ENCODE data around the gene SERPINB7.

GRCh38 chr18:63730773-63731172, 44.4 kb upstream of the SERPINB7 start:
- no peak for TF ChIP-seq ZNF274 (IDR thresholded peaks at IDR 0.05; ENCODE audit: low read depth, low read length)
- no peak for TF ChIP-seq CEBPB (IDR thresholded peaks at IDR 0.05; ENCODE audit: low read depth)
- no peak for TF ChIP-seq POLR2AphosphoS5 (IDR thresholded peaks at IDR 0.05; ENCODE audit: low read depth, low read length)
- TF ChIP-seq, protein P1, sequence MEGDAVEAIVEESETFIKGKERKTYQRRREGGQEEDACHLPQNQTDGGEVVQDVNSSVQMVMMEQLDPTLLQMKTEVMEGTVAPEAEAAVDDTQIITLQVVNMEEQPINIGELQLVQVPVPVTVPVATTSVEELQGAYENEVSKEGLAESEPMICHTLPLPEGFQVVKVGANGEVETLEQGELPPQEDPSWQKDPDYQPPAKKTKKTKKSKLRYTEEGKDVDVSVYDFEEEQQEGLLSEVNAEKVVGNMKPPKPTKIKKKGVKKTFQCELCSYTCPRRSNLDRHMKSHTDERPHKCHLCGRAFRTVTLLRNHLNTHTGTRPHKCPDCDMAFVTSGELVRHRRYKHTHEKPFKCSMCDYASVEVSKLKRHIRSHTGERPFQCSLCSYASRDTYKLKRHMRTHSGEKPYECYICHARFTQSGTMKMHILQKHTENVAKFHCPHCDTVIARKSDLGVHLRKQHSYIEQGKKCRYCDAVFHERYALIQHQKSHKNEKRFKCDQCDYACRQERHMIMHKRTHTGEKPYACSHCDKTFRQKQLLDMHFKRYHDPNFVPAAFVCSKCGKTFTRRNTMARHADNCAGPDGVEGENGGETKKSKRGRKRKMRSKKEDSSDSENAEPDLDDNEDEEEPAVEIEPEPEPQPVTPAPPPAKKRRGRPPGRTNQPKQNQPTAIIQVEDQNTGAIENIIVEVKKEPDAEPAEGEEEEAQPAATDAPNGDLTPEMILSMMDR (IDR thresholded peaks at IDR 0.05 in 2 of 3, conservative IDR thresholded peaks at IDR 0.05 in 1 of 3; ENCODE audit: borderline replicate concordance in 1 of 3, insufficient read depth in 1 of 3, low read depth in 2 of 3, low read length in 2 of 3), result no peak
- TF ChIP-seq POLR2A (IDR thresholded peaks at IDR 0.05; ENCODE audit: borderline replicate concordance, extremely low read depth, insufficient read depth, insufficient read length), result no peak
- TF ChIP-seq EGR1 (IDR thresholded peaks at IDR 0.05; ENCODE audit: low read depth), result no peak
- no peak for TF ChIP-seq CBX3 (IDR thresholded peaks at IDR 0.05; ENCODE audit: low read depth)
- TF ChIP-seq FOSL1 (IDR thresholded peaks at IDR 0.05; ENCODE audit: low read depth), result no peak
- TF ChIP-seq, protein P2, sequence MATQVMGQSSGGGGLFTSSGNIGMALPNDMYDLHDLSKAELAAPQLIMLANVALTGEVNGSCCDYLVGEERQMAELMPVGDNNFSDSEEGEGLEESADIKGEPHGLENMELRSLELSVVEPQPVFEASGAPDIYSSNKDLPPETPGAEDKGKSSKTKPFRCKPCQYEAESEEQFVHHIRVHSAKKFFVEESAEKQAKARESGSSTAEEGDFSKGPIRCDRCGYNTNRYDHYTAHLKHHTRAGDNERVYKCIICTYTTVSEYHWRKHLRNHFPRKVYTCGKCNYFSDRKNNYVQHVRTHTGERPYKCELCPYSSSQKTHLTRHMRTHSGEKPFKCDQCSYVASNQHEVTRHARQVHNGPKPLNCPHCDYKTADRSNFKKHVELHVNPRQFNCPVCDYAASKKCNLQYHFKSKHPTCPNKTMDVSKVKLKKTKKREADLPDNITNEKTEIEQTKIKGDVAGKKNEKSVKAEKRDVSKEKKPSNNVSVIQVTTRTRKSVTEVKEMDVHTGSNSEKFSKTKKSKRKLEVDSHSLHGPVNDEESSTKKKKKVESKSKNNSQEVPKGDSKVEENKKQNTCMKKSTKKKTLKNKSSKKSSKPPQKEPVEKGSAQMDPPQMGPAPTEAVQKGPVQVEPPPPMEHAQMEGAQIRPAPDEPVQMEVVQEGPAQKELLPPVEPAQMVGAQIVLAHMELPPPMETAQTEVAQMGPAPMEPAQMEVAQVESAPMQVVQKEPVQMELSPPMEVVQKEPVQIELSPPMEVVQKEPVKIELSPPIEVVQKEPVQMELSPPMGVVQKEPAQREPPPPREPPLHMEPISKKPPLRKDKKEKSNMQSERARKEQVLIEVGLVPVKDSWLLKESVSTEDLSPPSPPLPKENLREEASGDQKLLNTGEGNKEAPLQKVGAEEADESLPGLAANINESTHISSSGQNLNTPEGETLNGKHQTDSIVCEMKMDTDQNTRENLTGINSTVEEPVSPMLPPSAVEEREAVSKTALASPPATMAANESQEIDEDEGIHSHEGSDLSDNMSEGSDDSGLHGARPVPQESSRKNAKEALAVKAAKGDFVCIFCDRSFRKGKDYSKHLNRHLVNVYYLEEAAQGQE (IDR thresholded peaks at IDR 0.05; ENCODE audit: low read depth), result no peak
- TF ChIP-seq JUND (IDR thresholded peaks at IDR 0.05), result no peak
- TF ChIP-seq, protein P3, sequence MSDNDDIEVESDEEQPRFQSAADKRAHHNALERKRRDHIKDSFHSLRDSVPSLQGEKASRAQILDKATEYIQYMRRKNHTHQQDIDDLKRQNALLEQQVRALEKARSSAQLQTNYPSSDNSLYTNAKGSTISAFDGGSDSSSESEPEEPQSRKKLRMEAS (IDR thresholded peaks at IDR 0.05), result no peak
